HepG2 (cell line): ENCODE results near the gene SEC63.
"Not testable (repeated sequence)": the region's sequence is repeated elsewhere in the genome, so short reads cannot be mapped to it uniquely, and the experiment has no call there.

ENCODE experiments used
- EZH2 ChIP-seq: conservative IDR thresholded peaks from 2 replicates; pipeline ENCODE4 v1.6.1; 2012; ENCODE audit warnings: mild to moderate bottlenecking, low read depth, low read length, moderate library complexity
- FOXP1 ChIP-seq, 2 experiments: fragments of 450-650 bp in 1 of 2; IDR thresholded peaks; 2 replicates each; pipeline ENCODE4 v1.6.1; 2017 to 2018; ENCODE audit warnings: antibody characterized with exemption in 1 of 2
- POLR2A ChIP-seq, 2 experiments: IDR thresholded peaks; 2 replicates each; pipeline ENCODE4 v1.6.1; 2011; ENCODE audit warnings: low read depth in 2 of 2, low read length in 2 of 2, mild to moderate bottlenecking in 1 of 2, moderate library complexity in 1 of 2; ENCODE audit not compliant: insufficient read depth in 1 of 2
- ZNF318 ChIP-seq: sonication (generic); formaldehyde crosslinking; IDR thresholded peaks from 2 replicates; pipeline ENCODE4 v1.4.0; 2020; ENCODE audit warnings: mild to moderate bottlenecking, missing genetic modification reagents

DNA sequence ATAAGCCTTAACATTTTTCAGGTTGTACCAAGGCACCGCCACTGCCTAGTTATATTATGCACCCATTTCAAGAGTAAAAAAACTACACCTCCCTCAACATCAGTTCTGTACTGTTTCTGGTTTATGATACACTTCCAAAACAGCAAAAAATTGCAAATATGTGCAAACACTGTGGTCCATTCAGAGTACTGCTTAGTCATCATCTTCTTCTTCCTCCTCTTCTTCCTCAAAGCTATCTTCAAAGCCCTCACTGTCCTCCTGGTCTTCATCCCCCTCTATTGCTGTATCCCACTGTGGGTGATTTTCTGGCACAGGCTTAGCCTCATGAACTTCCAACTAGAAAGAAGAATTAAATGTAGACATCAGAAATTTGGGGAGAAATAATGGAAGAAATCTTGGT lies 86.5 kb downstream of the SEC63 start:
- not testable (repeated sequence) for TF ChIP-seq ZNF318 (CRISPR knock-in tag); EZH2; POLR2A (IDR thresholded peaks at IDR 0.05; ENCODE audit: insufficient read depth in 1 of 2, low read depth in 2 of 2, low read length in 2 of 2); FOXP1 (IDR thresholded peaks at IDR 0.05); FOXP1 (CRISPR knock-in tag; IDR thresholded peaks at IDR 0.05)
